VCaP (cell line): ENCODE measurements around the gene KIN.

Source experiments
- H3K27ac ChIP-seq: fragments of 450-650 bp; 2 replicates; pipeline ENCODE4 v1.5.1; 2017
- TF ChIP-seq, protein P1 (sequence below): fragments of 450-650 bp; conservative IDR thresholded peaks from 2 replicates; pipeline ENCODE4 v1.5.1; 2017; ENCODE audit warnings: mild to moderate bottlenecking, moderate library complexity

Gene KIN

DNA sequence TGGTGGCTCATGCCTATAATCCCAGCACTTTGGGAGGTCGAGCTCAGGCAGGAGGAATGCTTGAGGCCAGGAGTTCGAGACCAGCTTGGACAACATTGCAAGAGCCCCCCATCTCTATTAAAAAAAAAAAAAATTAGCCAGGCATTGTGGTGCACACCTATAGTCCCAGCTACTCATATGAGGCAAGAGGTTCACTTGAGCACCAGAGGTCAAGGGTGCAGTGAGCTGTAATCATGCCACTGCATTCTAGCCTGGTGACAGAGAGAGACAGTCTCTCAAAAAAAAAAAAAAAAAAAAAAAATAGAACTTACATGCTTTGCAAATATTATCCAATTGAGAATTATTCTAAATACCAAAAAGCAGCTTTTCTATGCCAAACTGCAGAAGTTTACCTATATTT lies 11.0 kb downstream of the KIN start:
- no peak overlapping the region for H3K27ac ChIP-seq
- TF ChIP-seq, protein P1, sequence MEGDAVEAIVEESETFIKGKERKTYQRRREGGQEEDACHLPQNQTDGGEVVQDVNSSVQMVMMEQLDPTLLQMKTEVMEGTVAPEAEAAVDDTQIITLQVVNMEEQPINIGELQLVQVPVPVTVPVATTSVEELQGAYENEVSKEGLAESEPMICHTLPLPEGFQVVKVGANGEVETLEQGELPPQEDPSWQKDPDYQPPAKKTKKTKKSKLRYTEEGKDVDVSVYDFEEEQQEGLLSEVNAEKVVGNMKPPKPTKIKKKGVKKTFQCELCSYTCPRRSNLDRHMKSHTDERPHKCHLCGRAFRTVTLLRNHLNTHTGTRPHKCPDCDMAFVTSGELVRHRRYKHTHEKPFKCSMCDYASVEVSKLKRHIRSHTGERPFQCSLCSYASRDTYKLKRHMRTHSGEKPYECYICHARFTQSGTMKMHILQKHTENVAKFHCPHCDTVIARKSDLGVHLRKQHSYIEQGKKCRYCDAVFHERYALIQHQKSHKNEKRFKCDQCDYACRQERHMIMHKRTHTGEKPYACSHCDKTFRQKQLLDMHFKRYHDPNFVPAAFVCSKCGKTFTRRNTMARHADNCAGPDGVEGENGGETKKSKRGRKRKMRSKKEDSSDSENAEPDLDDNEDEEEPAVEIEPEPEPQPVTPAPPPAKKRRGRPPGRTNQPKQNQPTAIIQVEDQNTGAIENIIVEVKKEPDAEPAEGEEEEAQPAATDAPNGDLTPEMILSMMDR, result no peak

DNA sequence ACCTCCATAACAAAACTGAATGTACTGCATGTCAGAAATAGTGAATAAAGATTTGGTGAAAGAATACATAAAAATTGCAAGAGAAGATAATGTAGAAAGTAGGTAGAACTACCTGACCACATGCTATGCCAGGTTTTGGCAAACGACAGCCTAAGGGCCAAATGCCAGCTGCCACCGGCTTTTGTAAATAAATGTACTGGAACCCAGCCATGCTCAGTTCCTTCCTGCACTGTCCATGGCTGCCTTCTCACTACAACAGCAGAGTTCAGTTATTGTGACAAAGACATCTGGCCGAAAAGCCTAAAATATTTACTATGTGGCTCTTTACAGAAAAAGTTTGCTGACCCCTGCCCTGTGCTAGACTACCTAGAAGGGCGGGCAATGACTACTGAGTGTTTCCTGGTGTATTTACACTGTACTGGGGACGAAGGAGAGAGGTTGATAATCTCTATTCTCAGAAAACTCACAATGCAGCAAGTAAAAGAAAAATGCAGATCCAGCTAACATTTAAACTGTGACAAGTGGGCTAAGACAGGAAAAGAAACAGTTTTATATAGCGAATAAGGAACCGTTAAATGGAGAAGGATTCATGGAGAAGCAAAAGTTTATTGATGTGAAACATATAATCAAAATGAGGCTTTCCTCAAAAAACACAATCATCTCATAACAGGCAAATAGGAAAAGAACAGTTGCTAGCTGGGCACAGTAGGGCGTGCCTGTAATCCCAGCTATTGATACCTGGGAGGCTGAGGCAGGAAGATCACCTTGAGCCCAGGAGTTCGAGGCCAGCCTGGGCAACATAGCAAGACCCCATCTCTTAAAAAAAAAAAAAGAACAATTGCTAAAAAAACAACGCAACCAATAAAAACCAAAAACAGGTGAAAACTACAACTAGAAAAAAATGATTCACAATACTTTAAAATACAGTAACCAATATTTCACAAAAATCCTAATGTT lies 13.7 kb downstream of the KIN start:
- peak overlapping the region; percentile 83 for H3K27ac ChIP-seq
- TF ChIP-seq, protein P1, result no peak

DNA sequence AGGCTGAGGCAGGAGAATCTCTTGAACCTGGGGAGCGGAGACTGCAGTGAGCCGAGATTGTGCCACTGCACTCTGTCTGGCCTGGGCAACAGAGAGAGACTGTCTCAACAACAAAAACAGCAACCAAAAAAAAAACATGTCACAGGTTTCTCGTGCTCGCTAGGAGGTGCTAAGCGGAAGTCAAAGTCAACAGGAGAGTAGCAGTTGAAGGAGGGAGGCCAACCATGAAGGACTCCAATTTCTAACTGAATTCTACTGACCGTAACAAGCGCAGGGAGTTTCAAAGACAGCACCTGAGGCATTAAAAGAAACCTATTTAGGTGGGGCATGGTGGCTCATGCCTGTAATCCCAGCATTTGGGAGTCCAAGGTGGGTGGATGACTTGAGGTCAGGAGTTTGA lies 19.4 kb downstream of the KIN start:
- TF ChIP-seq, protein P1, result no peak
- H3K27ac ChIP-seq, result no peak overlapping the region

DNA sequence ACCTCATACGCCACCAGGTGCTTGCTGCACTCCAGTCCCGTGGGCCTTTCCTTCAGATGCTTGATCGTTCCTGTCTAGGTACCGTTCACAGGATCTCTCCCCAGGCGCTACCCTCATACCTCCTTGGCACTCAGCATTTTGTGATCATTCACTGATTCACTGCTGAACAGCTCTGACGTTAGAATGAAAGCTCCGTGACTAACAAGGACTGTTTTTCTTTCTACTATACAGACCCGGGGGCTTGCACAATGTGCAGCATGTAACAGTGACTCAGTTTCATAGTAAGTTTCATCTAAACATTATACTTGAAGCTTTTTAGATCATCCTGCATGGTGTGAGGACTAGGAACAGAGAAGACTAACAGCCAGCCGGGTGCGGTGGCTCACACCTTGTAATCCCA lies 20.6 kb downstream of the KIN start:
- no peak overlapping the region for H3K27ac ChIP-seq
- TF ChIP-seq, protein P1, result no peak

DNA sequence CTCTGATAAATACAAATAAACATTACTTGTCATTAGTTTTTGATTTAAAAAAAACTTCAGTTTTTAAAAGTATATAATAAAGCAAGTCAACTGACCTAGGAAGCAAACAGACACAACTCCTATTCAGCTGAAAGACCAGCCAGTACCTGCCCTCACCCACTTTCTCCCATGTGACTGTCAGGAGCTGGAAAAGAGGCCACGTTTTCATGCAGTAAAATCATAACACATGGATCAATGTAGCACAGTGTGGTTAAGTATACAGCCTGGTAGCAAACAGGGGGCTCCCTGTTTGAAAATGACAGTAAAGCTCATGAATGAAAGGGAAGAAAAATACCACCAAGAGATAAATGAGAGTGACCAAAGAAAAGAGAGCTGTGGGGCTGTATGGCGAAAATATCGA lies 21.6 kb downstream of the KIN start:
- no peak overlapping the region for H3K27ac ChIP-seq
- TF ChIP-seq, protein P1, result no peak

DNA sequence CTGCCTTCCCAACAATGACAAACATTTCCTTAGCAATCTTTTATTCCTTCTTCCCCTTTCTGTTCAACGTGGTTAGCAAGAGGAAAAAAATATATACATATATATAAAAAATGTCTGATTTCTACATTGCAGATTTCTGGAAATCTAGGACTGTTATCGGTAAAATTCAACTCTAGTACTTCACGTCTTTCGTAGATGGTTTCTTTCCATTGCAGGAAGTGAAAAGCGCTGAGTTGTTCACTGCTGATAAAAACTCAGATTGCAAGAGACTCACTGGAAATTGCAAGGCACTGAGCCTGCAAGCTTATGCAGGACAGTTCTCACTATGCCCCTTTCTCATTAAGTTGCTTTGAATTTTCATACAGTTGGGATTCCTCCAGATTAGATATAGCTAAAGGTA lies 23.9 kb downstream of the KIN start:
- no peak overlapping the region for H3K27ac ChIP-seq
- TF ChIP-seq, protein P1, result no peak

DNA sequence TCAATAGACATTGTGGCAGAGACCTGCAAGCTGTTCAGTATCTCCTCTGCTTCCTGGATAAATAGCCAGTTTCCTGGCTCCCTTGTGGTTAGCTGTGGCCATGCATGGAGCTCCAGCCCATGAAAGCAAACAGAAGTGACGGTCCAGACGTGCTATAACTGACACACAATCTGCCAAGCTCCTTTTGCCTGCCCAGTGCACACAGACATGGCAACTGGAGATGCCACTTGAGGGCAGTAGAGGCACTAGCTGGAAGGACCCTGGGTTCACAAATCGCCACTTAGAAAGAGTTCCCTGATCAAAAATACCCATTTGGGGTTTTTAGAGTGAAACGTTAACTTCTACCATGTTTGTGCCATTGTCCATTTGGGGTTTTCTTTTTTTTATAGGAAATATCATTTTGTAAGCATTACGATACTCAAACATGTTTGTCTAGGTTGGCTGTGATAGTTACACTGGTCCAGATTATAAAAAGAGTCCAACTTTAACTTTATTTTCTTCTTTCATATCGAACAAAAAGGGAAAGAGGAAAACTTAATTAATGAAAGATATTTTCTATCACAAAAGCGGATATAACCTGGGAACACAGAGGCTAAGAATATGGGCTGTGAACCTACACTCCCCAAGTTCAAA lies 31.3 kb downstream of the KIN start:
- H3K27ac ChIP-seq, result no peak overlapping the region; the same call in 1 of the 2 replicates
- TF ChIP-seq, protein P1, result peak; percentile 90
